ENCODE measurements around the gene BAG3. TPM values are rescaled to one million over a fixed set of nuclear protein-coding genes. Genes with fewer than 3 reads are reported as not detected.
"Not testable (repeated sequence)": the region's sequence is repeated elsewhere in the genome, so short reads cannot be mapped to it uniquely, and the experiment has no call there.

BAG3 gene
- 42.6 TPM for polyA plus RNA-seq (ENCODE audit: insufficient read length)

DNA sequence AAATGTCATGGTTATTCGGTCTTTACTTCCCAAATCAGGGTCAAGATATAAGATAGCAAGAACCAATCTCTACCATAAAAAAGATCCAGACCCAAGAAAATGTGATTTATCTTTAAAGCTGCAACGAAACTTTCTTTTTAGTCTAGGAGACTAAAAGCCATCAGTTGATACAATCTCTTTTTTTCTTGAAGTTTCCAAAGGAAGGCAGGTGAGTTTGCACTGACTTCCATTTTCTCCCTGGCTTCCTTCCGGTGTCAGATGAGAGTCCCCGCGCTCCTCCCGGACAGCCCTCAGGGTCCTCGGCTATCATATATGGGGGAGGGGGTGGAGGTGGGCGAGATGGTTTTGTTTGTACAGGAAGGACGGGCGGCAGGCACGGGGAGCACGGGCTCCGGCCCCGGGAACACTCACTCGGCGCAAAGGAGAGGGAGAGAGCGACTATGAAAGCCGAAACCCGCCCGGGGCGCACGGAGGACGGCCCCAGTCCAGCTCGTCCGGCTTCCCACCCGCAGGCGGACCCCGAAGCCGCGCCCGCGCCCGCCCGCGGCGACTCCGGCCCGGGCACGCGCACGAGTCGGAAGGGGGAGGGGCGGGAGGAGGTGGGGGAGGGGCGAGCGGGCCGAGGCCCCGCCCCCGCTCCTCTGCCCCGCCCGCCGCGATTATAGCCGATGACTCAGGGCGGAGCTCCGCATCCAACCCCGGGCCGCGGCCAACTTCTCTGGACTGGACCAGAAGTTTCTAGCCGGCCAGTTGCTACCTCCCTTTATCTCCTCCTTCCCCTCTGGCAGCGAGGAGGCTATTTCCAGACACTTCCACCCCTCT, at the start of gene BAG3:
TSS of gene BAG3 (plus strand) at position 689 of the 822 bp plus-strand sequence. CDS start 296 bp downstream, outside the sequence.
- DNase-seq (ENCODE audit: low read depth) = peak; percentile 67

DNA sequence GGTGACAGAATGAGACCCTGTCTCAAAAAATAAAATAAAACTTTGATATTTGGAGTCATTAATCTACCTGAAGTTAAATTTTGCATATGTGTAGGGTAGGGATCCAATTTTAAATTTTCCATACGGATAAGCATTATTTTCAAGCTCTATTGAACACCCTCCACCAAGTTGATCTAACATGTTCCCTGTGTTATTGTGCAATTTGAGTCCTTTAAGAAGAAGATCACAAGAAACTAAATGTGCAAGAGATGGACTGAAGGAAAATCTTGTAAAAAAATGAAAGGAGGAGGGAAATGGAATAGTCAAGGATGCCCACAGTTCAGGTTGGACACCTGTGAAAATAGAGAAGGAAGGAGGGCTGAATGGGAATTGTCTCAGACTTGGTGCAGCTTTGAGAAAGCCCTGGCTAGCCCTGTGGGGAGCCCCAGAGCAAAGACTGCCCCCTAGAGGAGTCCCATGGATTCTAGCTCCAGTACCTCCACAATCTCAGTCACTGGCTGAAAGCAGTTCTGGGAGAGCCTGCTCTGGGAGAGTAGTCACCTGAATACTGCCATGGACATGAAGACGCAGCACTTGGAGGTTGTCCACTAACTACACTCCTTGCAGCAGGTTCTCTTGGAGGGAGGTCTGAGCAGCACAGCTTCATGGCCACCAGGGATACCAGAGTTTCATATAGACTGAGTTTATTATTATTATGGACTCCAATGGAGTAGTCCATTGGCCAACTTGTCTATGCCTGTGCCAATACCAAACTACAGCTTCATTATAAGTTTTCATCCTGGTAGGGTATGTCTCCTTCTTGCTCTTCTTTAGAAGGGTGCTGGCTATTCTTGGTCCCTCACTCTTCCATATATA, 48.7 kb upstream of the BAG3 start:
- no peak for DNase-seq (ENCODE audit: low read depth)

DNA sequence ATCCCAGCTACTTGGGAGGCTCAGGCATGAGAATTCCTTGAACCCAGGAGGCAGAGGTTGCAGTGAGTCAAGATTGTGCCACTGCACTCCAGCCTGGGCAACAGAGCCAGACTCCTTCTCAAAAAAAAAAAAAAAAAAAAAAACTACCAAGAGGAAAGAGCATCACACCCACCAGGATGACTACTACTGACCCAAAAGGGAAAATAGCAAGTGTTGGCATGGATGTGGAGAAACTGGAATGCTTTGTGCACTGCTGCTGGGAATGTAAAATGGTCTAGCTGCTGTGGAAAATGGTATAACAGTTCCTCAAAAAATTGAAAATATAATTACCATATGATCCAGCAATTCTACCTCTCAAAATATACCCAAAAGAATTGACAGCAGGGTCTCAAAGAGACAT, 46.7 kb upstream of the BAG3 start:
- DNase-seq (ENCODE audit: low read depth) = no peak

DNA sequence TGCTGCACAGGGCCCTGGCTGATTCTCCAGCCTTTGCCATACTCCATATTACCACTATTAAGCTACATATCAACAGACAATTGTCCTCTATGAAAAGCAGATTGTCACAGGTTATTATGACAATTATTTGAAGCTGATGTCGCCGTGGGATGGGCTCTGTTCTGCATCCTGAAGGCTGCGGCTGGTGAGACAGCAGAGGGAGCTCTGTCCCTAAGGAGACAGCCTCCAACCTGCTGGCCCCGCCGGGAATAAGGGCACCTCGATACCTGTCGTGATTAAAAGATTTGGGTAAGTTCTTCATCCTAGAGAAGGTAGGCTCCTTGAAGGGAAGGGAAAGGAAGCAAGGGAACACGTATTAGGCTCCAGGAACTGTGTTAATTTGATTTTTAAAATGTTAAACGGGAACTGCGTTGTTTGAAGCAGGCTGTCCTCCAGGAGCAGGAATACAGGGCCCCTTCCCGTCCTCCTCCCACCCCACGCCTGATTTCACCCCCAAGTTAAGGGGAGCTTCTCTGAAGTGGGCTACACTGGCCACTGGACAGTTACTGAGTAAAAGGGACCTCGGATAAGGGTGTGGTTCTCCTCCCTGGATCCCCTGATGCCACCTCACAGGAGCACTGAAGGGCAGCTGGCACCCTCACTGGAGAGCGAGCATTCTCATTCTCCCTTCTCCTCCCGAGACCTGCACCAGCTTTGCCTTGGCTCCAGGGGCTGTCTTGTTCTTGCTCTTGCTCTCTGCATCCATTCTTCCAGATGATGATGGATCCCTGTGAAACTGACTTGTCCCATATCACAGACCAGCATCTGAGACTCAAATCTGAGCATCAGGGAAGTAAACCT, 42.6 kb upstream of the BAG3 start:
- DNase-seq (ENCODE audit: low read depth) = no peak

DNA sequence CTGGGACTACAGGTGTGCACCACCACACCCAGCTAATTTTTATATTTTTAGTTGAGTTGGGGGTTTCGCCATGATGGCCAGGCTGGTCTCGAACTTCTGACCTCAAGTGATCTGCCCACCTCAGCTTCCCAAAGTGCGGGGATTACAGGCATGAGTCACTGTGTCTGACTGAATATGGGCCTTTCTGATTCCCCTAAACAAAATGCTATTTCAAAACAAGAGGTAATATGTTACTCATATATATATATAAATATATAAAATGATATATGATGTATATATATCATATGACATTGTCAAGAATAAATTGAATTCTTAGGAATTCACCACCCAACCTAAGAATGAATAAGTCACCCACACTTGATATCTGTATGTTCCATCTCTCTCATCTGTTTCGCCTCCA, 41.7 kb upstream of the BAG3 start:
- DNase-seq (ENCODE audit: low read depth) = no peak

DNA sequence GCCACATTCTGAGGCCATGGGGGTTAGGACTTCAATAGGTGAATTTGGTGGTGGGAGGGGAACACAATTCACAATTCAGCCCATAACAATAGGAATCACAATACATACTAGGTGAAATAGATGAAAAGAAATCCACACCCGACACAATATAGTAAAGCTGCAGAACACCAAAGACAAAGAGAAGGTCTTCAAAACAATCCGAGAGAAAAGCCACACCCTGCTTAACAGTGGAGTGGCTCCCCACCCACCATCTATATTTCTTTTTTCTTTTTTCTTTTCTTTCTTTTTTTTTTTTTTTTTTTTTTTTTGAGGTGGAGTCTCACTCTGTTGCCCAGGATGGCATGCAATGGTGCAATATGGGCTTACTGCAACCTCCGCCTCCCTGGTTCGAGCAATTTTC, 39.7 kb upstream of the BAG3 start:
- no peak for DNase-seq (ENCODE audit: low read depth)

DNA sequence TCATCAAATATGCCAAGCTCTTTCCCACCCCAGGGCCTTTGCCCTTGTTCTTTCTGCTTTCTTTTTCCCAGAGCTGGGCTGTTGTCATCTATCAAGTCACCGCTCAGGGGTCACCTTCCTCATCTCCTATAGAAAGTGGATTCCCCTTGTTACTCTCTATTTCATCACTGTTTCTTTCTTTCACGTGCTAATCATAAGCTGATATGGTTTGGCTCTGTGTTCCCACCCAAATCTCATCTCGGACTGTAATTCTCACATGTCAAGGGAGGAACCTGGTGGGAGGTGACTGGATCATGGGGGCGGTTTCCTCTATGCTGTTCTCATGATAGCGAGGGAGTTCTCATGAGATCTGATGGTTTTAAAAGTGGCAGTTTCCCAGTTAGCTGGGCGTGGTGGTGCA, 37.4 kb upstream of the BAG3 start:
- DNase-seq (ENCODE audit: low read depth) = no peak

DNA sequence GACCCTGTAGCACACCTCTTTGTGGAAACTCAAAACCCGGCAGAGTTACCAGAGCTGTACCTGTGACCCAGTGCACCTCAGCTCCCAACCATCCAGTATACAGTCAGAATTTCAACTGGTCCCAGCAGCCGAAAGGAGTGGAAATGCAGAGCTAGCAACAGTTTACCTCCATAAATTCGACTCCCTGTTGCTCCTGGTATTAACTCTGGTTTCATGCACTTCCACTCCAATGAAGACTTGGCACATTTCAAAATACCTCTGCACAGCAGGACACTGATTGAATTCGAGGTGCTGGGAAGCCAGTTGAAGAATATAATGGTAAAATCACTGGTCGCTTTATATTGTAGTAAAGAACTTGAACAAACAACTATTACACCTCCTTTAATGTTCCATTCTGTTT, 36.5 kb upstream of the BAG3 start:
- DNase-seq (ENCODE audit: low read depth) = no peak

DNA sequence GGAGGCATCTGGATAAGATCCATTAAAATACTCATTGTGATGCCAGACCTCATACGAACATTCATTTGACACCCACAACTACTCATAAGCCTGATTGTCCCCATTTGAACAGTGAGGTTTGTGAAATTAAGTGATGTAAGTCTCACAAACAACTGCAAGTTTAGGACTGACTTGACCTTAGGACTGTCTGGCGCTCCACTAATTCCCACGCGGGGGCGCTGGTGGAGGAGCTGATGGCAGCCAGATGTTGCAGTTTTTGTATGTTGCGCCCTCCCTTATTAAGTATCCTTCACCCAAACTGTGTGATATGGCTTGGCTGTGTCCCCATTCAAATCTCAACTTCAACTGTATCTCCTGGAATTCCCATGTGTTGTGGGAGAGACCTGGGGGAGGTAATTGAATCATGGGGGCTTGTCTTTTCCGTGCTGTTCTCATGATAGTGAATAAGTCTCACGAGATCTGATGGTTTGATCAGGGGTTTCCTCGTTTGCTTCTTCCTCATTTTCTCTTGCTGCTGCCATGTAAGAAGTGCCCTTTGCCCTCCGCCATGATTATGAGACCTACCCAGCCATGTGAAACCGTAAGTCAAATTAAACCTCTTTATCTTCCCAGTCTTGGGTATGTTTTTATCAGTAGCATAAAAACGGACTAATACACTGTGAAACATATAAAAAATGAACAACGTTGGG, 34.2 kb upstream of the BAG3 start:
- DNase-seq (ENCODE audit: low read depth) = no peak

DNA sequence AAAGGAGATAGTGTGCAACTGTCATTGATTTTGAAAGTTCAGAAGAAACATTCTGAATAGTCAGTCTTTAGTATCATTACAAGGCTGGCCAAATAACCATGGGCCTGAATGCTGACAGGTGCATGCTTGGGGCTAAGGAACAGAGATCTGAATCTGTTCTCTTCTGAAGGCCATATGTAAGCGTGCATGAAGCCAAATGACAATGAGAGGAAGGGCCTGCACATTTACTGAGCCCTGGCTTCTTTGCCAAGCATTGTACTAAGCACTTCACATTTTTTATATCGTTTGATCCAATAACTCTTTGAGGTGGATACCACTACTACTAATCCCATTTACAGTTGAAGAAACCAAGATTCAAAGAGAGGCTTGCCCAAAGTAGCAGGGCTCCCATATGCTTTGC, 32.0 kb upstream of the BAG3 start:
- no peak for DNase-seq (ENCODE audit: low read depth)

DNA sequence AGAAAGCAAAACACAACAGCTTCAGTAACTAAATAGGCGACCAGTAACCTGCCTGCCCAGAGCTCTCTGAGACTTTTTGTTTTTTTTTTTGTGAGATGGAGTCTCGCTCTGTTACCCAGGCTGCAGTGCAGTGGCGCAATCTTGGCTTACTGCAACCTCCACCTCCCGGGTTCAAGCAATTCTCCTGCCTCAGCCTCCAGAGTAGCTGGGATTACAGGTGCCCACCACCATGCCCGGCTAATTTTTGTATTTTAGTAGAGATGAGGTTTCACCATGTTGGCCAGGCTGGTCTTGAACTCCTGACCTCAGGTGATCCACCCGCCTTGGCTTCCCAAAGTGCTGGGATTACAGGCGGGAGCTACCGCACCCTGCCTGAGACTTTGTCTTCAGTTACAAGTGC, 31.4 kb upstream of the BAG3 start:
- DNase-seq (ENCODE audit: low read depth) = not testable (repeated sequence)

DNA sequence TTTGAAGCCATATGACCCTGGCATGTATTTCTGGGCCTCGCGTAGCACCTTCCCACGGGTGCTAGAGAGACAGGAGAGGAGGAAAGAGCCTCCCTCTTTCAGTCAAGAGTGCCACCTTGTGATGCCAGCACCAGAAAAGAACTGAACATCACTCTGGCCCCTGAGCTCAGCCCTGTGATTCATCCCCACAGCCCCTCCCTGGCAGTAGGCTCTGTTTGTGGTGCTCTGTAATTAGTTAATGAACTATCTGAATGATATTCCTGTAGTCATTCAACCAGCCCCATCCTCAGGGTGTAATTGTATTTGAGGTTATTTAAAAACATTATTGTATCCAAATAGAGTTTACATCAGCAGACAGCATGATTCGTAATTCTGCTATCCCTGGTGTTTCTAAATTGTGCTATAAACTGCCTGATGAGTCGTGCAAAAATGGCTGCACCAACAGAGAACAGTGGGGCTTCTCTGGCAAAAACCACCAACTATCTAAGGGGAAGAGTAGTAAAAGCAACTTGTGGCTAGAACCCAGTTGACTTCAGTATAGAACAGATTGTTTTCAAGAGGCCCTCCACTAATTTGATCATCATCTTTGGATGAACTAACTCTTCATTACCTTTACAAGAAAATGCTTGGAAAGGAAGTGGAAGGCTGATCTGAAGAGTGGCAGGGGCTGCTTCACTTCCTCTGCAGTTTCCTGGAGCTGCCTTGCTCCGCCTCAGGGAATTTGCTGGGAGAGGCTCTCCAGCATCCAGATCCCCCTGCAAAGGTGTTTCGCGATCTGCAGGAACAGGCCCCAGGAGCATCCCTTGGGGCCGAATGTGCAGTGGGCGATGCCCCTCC, 30.7 kb upstream of the BAG3 start:
- DNase-seq (ENCODE audit: low read depth) = no peak

DNA sequence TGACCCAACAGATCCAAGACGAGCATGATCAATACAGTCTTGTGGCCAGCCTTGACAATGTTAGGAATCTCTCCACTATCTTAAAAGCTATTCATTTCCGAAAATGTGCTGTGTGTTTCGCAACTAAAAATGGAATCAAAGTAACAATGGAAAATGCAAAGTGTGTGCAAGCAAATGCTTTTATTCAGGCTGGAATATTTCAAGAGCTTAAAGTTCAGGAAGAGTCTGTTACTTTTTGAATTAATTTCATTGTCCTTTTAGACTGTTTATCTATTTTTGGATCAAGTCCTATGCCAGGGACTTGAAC, 30.1 kb upstream of the BAG3 start:
- DNase-seq (ENCODE audit: low read depth) = no peak

DNA sequence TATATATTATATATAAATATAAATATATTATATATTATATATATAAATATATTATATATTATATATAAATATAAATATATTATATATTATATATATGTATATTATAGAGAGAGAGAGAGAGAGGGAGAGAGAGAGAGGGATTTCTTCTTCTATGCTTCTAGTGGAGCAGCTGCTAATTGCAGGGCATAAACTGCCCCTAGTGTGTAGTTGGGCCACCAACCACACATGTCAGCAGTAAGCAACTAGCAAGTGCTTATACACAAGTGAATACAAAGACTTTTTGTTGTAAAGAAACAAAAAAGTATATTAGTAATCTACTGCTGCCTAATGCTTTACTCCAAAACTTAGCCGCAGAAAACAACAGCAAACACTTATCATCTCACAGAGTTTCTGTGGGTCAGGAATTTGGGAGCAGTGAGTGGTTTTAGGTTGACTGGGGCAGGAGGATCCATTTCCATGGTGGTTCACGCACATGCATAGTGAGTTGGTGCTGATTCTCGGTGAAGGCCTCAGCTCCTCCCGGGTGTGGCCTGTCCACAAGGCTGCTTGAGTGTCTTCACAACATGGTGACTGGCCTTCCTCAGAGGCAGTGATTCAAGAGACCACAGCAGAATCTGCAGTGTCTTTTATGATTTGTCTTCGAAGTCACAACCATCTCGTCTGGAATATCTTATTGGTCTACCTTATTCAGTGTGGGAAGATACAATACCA, 25.5 kb upstream of the BAG3 start:
- DNase-seq (ENCODE audit: low read depth) = no peak

DNA sequence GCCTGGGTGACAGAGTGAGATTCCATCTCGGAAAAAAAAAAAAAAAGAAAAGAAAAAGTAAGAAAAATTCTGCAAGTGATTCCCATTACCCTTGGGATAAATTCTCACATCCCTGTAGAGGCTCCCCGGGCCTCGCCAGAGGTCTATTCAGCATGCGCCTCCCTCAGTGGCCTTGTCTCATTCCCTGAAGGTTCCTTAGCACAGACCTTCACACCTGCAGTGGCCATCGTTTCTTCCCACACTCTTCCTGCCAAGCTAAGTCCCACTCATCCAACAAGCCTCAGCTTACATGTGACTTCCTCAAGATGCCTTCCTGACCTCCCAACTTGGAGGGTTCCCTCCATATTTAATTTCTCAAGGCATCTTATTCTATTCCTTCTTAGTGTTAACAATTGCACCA, 20.9 kb upstream of the BAG3 start:
- no peak for DNase-seq (ENCODE audit: low read depth)

DNA sequence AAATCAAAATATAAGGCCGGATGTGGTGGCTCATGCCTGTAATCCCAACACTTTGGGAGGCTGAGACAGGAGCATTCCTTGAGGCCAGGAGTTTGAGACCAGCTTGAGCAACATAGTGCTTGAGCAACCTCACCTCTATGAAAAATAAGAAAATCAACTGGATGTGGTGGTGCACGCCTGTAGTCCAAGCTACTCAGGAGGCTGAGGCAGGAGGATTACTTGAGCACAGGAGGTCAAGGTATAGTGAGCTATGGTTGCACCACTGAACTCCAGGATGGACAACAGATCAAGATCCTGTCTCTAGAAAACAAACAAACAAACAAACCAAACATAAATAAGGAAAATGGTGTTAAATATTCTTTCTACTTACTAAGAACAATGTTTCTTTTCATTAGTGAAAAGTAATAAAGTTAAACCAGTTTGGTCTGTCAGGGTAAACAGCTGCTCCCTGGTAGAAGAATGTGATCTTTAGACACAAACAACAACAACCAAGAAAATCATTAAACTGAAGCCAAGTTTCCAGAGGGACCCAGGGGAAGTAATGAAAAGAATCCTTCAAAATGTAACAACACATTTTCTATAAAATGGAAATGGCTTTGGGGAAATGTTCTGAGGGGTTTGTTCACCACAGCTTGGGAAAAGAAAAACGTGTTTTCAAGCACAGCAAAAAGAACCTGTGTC, 17.5 kb upstream of the BAG3 start:
- no peak for DNase-seq (ENCODE audit: low read depth)

DNA sequence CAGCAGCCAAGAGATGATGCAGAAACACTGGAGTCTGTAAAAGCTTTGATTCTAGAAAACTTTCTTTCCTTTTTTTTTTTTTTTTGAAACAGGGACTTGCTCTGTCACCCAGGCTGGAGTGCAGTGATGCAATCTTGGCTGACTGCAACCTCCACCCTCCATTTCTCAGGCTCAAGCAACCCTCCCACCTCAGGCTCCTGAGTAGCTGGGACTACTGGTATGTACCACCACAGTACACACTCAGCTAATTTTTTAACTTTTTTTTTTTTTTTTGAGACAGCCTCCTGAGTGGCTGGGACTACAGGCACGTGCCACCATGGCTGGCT, 17.0 kb upstream of the BAG3 start:
- no peak for DNase-seq (ENCODE audit: low read depth)

DNA sequence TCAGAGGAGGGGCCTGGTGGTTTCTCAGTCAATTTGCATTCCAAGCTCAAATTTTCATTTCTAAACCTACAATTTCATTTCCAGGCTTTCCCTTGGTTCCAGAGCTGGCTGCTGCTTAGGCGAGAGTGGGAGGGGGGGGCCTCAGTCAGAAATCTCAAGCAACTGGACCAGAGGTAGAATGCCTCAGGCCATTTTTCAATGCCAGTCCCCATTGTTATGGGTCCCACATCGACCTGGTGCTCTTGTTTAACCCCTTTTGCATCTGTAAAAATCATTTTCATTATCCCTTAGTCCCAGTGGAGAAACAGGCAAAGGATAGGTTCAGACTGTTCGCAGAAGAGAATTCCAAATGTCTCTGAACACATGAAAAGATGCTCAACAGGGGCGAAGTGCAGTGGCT, 13.5 kb upstream of the BAG3 start:
- no peak for DNase-seq (ENCODE audit: low read depth)

DNA sequence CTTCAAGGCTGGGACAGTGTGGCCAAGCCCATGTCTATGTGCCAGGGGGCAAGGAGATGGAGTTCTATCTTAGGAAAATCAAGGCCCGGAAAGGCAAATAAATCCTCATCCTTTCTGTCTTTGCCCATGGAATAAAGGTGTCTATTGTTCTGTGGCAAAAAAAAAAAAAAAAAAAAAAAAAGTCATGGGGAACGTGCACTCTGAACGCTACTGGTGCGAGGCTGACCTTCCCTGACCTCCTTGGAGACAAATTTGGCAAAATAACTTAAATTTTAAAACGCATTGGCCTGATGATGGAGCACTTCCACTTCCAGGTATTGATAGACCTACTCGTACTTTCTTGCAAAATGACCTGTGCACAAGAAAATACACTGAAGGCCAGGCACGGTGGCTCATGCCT, 12.2 kb upstream of the BAG3 start:
- no peak for DNase-seq (ENCODE audit: low read depth)

DNA sequence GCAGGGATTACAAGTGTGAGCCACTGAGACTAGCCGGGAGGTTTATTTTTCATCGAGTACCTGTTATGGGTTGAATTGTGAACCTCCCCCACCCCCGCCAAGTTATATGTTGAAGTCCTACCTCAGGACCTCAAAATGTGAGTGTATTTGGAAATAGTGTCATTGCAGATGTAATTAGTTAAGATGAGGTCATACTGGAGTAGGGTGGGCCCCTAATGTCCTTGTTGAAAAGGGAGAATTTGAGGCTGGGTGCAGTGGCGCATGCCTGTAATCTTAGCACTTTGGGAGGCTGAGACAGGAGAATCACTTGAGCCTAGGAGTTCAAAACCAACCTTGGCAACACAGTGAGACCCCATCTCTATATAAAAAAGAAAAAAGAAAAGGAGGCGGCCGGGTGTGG, 10.8 kb upstream of the BAG3 start:
- no peak for DNase-seq (ENCODE audit: low read depth)

Measured in forelimb muscle (tissue), 1 donor.